HG03354 (cell line): ENCODE measurements around the gene DHRS11.

Experiments
- ATAC-seq: cut with Tn5 transposase; IDR thresholded peaks from one replicate; pipeline ENCODE4 v1.9.1; 2021; ENCODE audit warnings: mild to moderate bottlenecking; ENCODE audit not compliant: unreplicated experiment, poor library complexity, severe bottlenecking

Gene DHRS11

GRCh38 chr17:36641877-36642845, 50.5 kb downstream of the DHRS11 start:
- ATAC-seq: no peak

- no peak for ATAC-seq
Observed at GRCh38 chr17:36643086-36643685, 51.5 kb downstream of the DHRS11 start.

DNA sequence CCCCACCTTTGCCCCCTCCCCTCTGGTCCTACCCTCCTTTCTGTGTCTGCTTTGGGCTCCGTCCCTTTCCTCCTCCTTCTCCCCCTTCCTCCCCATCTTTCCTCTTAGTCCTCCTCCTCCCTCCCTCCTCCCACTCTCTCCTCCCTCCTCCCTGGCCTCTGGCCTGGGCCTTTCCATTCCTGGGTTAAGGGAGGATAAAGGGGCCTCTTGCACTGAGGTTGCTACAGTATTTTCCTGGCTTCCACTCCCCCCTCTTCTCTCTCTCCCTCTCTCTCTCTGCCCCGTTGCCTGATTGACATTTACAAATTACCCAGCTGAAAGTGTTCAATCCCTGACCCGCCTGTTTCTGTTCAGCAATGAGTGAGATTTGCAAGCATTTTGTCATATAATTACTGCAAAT, 53.7 kb downstream of the DHRS11 start:
- no peak for ATAC-seq

GRCh38 chr17:36647636-36648035, 56.0 kb downstream of the DHRS11 start:
- no peak for ATAC-seq

GRCh38 chr17:36650096-36650775, 58.6 kb downstream of the DHRS11 start:
- ATAC-seq: no peak
